Activated CD4-positive, alpha-beta memory T cell treated with anti-CD3 and anti-CD28 coated beads, Interleukin-2, amount 10 ng/mL, durations not matched to agents 7 days and 5 days (primary cell): ENCODE data around the gene PTGIS. TPM values are rescaled to one million over a fixed set of nuclear protein-coding genes. Genes with fewer than 3 reads are reported as not detected.

Source experiments
- CTCF ChIA-PET: fragments of 350-600 bp; sonication (Branson Sonifier 250); formaldehyde crosslinking; loops from one replicate; lab custom pipeline; 2021; ENCODE audit warnings: antibody characterized with exemption, inconsistent platforms; lab: Charles Lee
- POLR2A ChIA-PET: fragments of 350-600 bp; sonication (Branson Sonifier 250); formaldehyde crosslinking; loops from one replicate; lab custom pipeline; 2021; ENCODE audit warnings: antibody characterized with exemption; lab: Charles Lee
- DNase-seq: peaks from one replicate; pipeline ENCODE4 v3.0.0-alpha.2; 2020
- H3K27ac Mint-ChIP-seq: one replicate; pipeline ENCODE4 v1.8.0; 2021; ENCODE audit warnings: mild to moderate bottlenecking, mixed read lengths
- H3K27me3 Mint-ChIP-seq: one replicate; pipeline ENCODE4 v1.8.0; 2021; ENCODE audit warnings: mixed read lengths
- H3K36me3 Mint-ChIP-seq: one replicate; pipeline ENCODE4 v1.8.0; 2021; ENCODE audit warnings: low read depth, mixed read lengths
- H3K4me1 Mint-ChIP-seq: one replicate; pipeline ENCODE4 v1.8.0; 2021; ENCODE audit warnings: mixed read lengths
- H3K4me3 Mint-ChIP-seq: one replicate; pipeline ENCODE4 v1.8.0; 2021; ENCODE audit warnings: mild to moderate bottlenecking, mixed read lengths
- H3K9me3 Mint-ChIP-seq: one replicate; pipeline ENCODE4 v1.8.0; 2021; ENCODE audit warnings: mixed read lengths
- total RNA-seq, 2 experiments: library from RNA; stranded (reverse); gene quantifications; one replicate each; pipeline ENCODE4 v1.2.3, GENCODE V29; 2021

Gene PTGIS
- total RNA-seq, 2 experiments from 2014 or later = 1.6 to 2.8 TPM

DNA sequence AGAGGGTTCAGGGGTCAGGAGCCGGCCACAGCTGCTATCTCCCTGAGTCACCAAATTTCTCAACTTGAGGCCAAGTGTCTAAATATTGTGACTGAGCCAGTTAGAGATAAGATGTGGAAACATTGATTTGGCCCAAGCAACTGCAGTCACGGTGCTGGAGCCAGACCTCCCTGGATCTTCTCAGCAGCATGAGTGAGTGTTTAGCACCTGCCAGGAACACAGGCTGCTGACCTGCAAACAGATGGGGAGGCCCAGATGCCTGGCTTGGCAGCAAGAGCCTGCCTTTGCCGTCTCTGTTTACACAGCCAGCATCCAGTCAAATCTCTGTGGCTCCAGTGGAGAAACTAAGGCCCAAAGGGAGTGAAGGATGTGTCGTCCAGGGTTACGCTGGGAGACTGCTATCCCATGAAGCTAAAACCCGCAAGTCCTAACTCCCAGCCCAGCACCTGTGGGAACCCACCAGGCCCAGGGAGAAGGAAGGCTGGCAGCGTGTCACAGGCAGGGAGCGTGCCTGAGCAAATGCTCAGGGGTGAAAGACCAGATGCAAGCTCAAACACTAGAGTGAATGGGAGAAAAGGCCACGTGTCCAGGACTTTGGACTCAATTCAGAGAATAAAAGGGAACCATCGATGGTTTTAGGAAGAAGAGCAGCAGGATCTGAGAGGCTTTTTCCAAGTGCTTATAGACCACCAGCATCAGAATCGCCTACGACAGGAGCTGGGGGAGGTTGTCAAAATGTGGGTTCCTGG lies 15.9 kb upstream of the PTGIS start:
- H3K27me3 Mint-ChIP-seq = peaks cover 4% of the 10 kb centered on the region
- CTCF ChIA-PET = interaction anchor here (1.0 kb wide), 1 partner anchor 44 kb away, joined by 3 read pairs; no protein-coding TSS in a partner anchor
- peaks cover 7% of the 10 kb centered on the region for H3K9me3 Mint-ChIP-seq
- H3K4me1 Mint-ChIP-seq = peaks cover 34% of the 10 kb centered on the region
- peaks cover 6% of the 10 kb centered on the region for H3K36me3 Mint-ChIP-seq
- POLR2A ChIA-PET = interaction anchor here (0.6 to 3.6 kb wide), 3 partner anchors 11 to 42 kb away, joined by 3 to 31 read pairs (median 3); no protein-coding TSS in a partner anchor
- no peak overlapping the region for H3K27ac Mint-ChIP-seq
- DNase-seq = no peak
- H3K4me3 Mint-ChIP-seq = no peak overlapping the region

- H3K4me3 Mint-ChIP-seq = no peak overlapping the region
- ChIA-PET CTCF (no interaction called here), POLR2A (interaction anchor here (2.6 to 3.6 kb wide), 2 partner anchors 8 to 12 kb away, joined by 9 to 31 read pairs; no protein-coding TSS in a partner anchor)
- H3K4me1 Mint-ChIP-seq = peaks cover 31% of the 10 kb centered on the region
- no peak for DNase-seq
- peaks cover 7% of the 10 kb centered on the region for H3K9me3 Mint-ChIP-seq
- peaks cover 4% of the 10 kb centered on the region for H3K27me3 Mint-ChIP-seq
- peaks cover 5% of the 10 kb centered on the region for H3K36me3 Mint-ChIP-seq
- no peak overlapping the region for H3K27ac Mint-ChIP-seq
Observed at GRCh38 chr20:49583343-49583668, 15.4 kb upstream of the PTGIS start.

GRCh38 chr20:49582413-49583334 lies 14.7 kb upstream of the PTGIS start:
- Mint-ChIP-seq H3K36me3 (peaks cover 5% of the 10 kb centered on the region), H3K9me3 (peaks cover 7% of the 10 kb centered on the region), H3K27me3 (peaks cover 4% of the 10 kb centered on the region), H3K4me1 (peaks cover 36% of the 10 kb centered on the region), H3K27ac (no peak overlapping the region), H3K4me3 (no peak overlapping the region)
- ChIA-PET POLR2A (interaction anchor here (0.6 to 9.0 kb wide), 5 partner anchors 8 to 30 kb away, joined by 3 to 86 read pairs (median 9); no protein-coding TSS in a partner anchor), CTCF (interaction anchor here (1.5 kb wide), 1 partner anchor 13 kb away, joined by 5 read pairs; no protein-coding TSS in a partner anchor)
- DNase-seq = no peak

- H3K4me3 Mint-ChIP-seq = no peak overlapping the region
- H3K27ac Mint-ChIP-seq = no peak overlapping the region
- peaks cover 42% of the 10 kb centered on the region for H3K4me1 Mint-ChIP-seq
- H3K36me3 Mint-ChIP-seq = peaks cover 11% of the 10 kb centered on the region
- ChIA-PET POLR2A (interaction anchor here (0.6 to 9.0 kb wide), 5 partner anchors 9 to 40 kb away, joined by 3 to 86 read pairs (median 8); no protein-coding TSS in a partner anchor), CTCF (interaction anchor here (1.1 to 1.5 kb wide), 2 partner anchors 10 to 15 kb away, joined by 3 to 5 read pairs; no protein-coding TSS in a partner anchor)
- DNase-seq = no peak
- peaks cover 4% of the 10 kb centered on the region for H3K27me3 Mint-ChIP-seq
- peaks cover 8% of the 10 kb centered on the region for H3K9me3 Mint-ChIP-seq
Observed at GRCh38 chr20:49581482-49581881, 13.5 kb upstream of the PTGIS start.

DNA sequence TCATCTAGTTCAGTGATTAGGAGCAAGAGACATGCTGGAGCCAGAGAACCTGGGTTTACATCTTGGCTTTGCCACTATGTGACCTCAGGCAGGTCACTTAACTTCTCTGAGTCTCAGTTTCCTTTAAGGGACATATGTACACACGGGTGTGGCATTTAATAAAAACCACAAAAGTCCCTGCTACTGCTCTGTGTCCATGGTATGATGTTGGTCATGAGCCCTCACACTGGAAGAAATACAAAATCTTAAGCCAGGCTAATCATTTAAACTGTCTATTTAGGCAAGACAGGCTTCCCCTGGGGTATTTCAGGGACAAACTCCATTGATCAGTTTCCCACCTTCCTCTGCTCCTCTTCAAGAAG lies 12.9 kb upstream of the PTGIS start:
- Mint-ChIP-seq H3K27me3 (peaks cover 4% of the 10 kb centered on the region), H3K36me3 (peaks cover 17% of the 10 kb centered on the region), H3K9me3 (peaks cover 14% of the 10 kb centered on the region), H3K27ac (no peak overlapping the region), H3K4me1 (peaks cover 46% of the 10 kb centered on the region), H3K4me3 (no peak overlapping the region)
- no peak for DNase-seq
- CTCF ChIA-PET = interaction anchor here (1.1 to 2.5 kb wide), 3 partner anchors 10 to 39 kb away, joined by 3 to 9 read pairs (median 3); no protein-coding TSS in a partner anchor
- POLR2A ChIA-PET = interaction anchor here (0.6 to 9.0 kb wide), 6 partner anchors 10 to 39 kb away, joined by 3 to 86 read pairs (median 8); no protein-coding TSS in a partner anchor

DNA sequence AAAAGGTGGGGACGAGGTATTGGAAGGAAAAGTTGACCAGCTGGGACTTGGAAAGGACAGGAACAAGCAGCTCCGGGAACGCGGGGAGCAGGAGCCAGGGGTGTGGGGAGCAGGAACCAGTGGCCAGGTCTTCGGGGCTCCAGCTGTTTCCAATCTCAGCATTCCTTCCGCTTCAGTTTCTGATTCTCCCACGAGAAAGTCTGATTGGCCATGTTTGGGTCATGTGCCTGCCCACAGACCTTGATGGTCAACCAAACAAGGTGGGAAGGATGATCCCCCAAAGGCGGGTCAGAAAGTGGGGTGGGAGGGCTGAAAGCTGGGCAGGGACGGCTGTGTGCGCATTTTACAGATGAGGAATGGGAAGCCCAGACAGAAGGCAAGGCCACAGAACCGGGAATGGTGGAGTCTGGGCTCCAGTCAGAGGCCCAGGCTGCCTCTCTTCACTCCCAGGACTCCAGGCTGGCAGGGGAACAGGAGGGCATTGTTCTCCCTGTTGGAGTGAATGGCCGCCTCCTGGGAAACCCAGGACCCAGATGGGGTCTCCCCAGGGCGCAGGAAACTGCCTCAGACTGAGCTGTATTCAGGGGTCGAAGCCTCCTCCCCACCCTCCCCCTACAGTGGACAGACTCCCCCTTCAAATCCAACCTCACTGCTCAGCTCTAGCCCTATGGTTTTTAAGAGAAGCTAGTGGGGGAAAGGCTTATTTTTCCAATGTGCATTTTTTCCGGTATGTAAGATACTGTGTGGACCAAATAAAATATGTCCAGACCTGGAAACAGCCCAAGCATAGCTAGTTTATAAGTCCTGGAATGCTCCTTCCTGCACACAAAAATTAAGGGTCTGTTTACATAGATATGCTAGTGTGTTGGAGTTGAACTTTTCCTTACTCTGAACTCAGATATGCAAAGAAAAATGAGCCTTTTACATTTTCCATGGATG lies 12.2 kb upstream of the PTGIS start:
- POLR2A ChIA-PET = interaction anchor here (0.9 to 9.0 kb wide), 4 partner anchors 11 to 38 kb away, joined by 4 to 86 read pairs (median 10); no protein-coding TSS in a partner anchor
- Mint-ChIP-seq H3K4me3 (no peak overlapping the region), H3K27me3 (peaks cover 4% of the 10 kb centered on the region), H3K27ac (no peak overlapping the region), H3K9me3 (peaks cover 14% of the 10 kb centered on the region), H3K36me3 (peaks cover 17% of the 10 kb centered on the region), H3K4me1 (peaks cover 43% of the 10 kb centered on the region)
- DNase-seq = no peak
- CTCF ChIA-PET = interaction anchor here (1.1 to 2.5 kb wide), 3 partner anchors 11 to 39 kb away, joined by 3 to 9 read pairs (median 3); no protein-coding TSS in a partner anchor

GRCh38 chr20:49579195-49579594 lies 11.3 kb upstream of the PTGIS start:
- peaks cover 14% of the 10 kb centered on the region for H3K9me3 Mint-ChIP-seq
- CTCF ChIA-PET = interaction anchor here (0.6 to 2.5 kb wide), 2 partner anchors 30 to 38 kb away, joined by 3 to 9 read pairs; no protein-coding TSS in a partner anchor
- no peak overlapping the region for H3K4me3 Mint-ChIP-seq
- DNase-seq = no peak
- POLR2A ChIA-PET = interaction anchor here (1.0 to 9.0 kb wide), 4 partner anchors 11 to 37 kb away, joined by 3 to 86 read pairs (median 10); no protein-coding TSS in a partner anchor
- H3K27ac Mint-ChIP-seq = no peak overlapping the region
- H3K4me1 Mint-ChIP-seq = peaks cover 36% of the 10 kb centered on the region
- H3K36me3 Mint-ChIP-seq = peaks cover 17% of the 10 kb centered on the region
- H3K27me3 Mint-ChIP-seq = peaks cover 4% of the 10 kb centered on the region

- no peak overlapping the region for H3K27ac Mint-ChIP-seq
- peaks cover 17% of the 10 kb centered on the region for H3K36me3 Mint-ChIP-seq
- peaks cover 13% of the 10 kb centered on the region for H3K9me3 Mint-ChIP-seq
- H3K4me3 Mint-ChIP-seq = no peak overlapping the region
- POLR2A ChIA-PET = interaction anchor here (1.0 to 9.0 kb wide), 3 partner anchors 12 to 17 kb away, joined by 3 to 86 read pairs (median 11); no protein-coding TSS in a partner anchor
- H3K4me1 Mint-ChIP-seq = peaks cover 42% of the 10 kb centered on the region
- peaks cover 4% of the 10 kb centered on the region for H3K27me3 Mint-ChIP-seq
- CTCF ChIA-PET = no interaction called here
- DNase-seq = no peak
Observed at GRCh38 chr20:49578436-49578835, 10.5 kb upstream of the PTGIS start.

DNA sequence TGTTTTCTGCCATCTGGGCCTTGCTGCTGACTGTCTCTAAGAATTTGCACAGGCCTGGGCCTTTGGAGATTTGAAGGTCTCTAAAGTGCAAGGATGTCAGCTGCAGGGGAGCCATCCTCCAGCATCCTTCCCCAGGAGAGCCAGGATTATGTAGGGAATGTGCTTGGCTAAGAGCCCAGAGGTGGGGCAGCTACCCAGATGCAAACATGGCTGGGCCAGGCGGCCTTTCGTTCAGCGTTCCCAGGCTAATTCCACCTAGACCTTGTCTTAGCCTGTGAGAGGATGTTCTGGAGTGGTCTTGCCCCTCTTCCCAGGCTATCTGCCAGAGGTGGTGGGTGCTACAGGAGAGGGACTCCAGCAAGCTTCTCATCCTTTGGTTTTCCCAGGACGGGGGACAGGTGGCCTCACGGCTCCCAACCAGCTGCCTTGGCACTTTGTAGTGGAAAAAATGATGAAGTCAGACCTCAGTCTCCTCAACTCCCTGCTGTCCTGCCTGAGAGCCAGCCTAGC lies 7.7 kb upstream of the PTGIS start:
- Mint-ChIP-seq H3K36me3 (peaks cover 12% of the 10 kb centered on the region), H3K4me1 (peaks cover 49% of the 10 kb centered on the region), H3K9me3 (peaks cover 7% of the 10 kb centered on the region), H3K4me3 (no peak overlapping the region), H3K27me3 (peaks cover 12% of the 10 kb centered on the region), H3K27ac (no peak overlapping the region)
- CTCF ChIA-PET = interaction anchor here (2.0 kb wide), 1 partner anchor 34 kb away, joined by 5 read pairs; no protein-coding TSS in a partner anchor
- DNase-seq = no peak
- POLR2A ChIA-PET = interaction anchor here (0.9 to 9.0 kb wide), 2 partner anchors 20 to 25 kb away, joined by 5 to 86 read pairs; no protein-coding TSS in a partner anchor

- ChIA-PET CTCF (no interaction called here), POLR2A (interaction anchor here (9.0 kb wide), 1 partner anchor 21 kb away, joined by 86 read pairs; no protein-coding TSS in a partner anchor)
- Mint-ChIP-seq H3K27ac (no peak overlapping the region), H3K9me3 (peaks cover 7% of the 10 kb centered on the region), H3K4me1 (peaks cover 44% of the 10 kb centered on the region), H3K36me3 (peaks cover 12% of the 10 kb centered on the region), H3K27me3 (peaks cover 26% of the 10 kb centered on the region), H3K4me3 (no peak overlapping the region)
- DNase-seq = peak; percentile 7
Observed at GRCh38 chr20:49573900-49574416, 6.0 kb upstream of the PTGIS start.

DNA sequence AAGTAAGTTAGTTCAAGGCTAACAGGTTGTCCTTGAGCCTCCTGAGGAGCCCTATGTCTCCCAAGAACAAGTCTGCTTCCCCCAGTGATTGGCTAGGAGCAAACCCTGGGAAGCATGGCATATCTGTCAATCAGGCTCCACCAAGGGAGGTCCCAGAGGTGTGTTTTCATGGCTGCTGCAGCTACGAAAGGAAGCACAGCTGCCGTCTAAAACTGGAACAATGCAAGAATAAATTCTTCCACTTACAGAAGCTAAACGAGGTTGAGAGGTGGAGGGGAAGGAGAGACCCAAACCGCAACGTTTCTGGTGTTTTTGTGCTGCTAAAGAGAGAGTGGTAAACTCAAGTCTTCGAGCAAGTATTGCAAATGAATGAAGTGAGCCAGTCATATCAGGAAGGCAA lies 4.9 kb upstream of the PTGIS start:
- peaks cover 7% of the 10 kb centered on the region for H3K9me3 Mint-ChIP-seq
- POLR2A ChIA-PET = interaction anchor here (1.1 to 1.7 kb wide), 4 partner anchors 18 to 113 kb away, joined by 3 to 14 read pairs (median 4); no protein-coding TSS in a partner anchor
- DNase-seq = peak; percentile 24
- H3K4me3 Mint-ChIP-seq = peak overlapping the region; percentile 0
- CTCF ChIA-PET = interaction anchor here (0.8 to 1.4 kb wide), 3 partner anchors 18 to 31 kb away, joined by 3 read pairs; no protein-coding TSS in a partner anchor
- peaks cover 12% of the 10 kb centered on the region for H3K36me3 Mint-ChIP-seq
- peaks cover 43% of the 10 kb centered on the region for H3K4me1 Mint-ChIP-seq
- peaks cover 32% of the 10 kb centered on the region for H3K27me3 Mint-ChIP-seq
- peak overlapping the region; percentile 77 for H3K27ac Mint-ChIP-seq
